Right atrium auricular region (tissue), 2 donors: ENCODE results near the gene CXCL5. TPM values are rescaled to one million over a fixed set of nuclear protein-coding genes. Genes with fewer than 3 reads are reported as not detected.

Experiments
- DNase-seq: peaks from one replicate; pipeline ENCODE4 v3.0.0-alpha.2; 2019; ENCODE audit warnings: low spot score
- H3K27ac ChIP-seq, 2 donors: fragments of 200-600 bp; sonication (generic); 1 replicate in 1 of 2; 2 replicates in 1 of 2; pipeline ENCODE4 v1.5.1; 2016 to 2019
- H3K27me3 ChIP-seq, 2 donors: fragments of 200-600 bp; sonication (generic); one replicate each; pipeline versions ENCODE4 v1.5.1 to v1.6.0; 2017 to 2019
- H3K36me3 ChIP-seq: fragments of 200-600 bp; sonication (generic); one replicate; pipeline ENCODE4 v1.5.1; 2016
- H3K4me1 ChIP-seq, 2 donors: fragments of 200-600 bp; sonication (generic); one replicate each; pipeline versions ENCODE4 v1.5.1 to v1.6.0; 2017 to 2019
- H3K4me3 ChIP-seq, 2 donors: fragments of 200-600 bp; sonication (generic); 1 replicate in 1 of 2; 2 replicates in 1 of 2; pipeline ENCODE4 v1.5.1; 2017 to 2019; ENCODE audit warnings: mild to moderate bottlenecking in 1 of 2, moderate library complexity in 1 of 2
- H3K9me3 ChIP-seq, 2 donors: fragments of 200-600 bp; sonication (generic); one replicate each; pipeline ENCODE4 v1.5.1; 2019
- total RNA-seq, 2 donors: library from RNA; depleted of rRNA; stranded (reverse); fragments of >200 nt; gene quantifications; one replicate each; pipeline ENCODE4 v1.1.0, GENCODE V29; 2016
- TF ChIP-seq, protein P1 (sequence below), 2 donors: fragments of 200-600 bp; sonication (generic); IDR thresholded peaks; one replicate each; pipeline ENCODE4 v1.5.1; 2019; ENCODE audit warnings: antibody characterized with exemption in 2 of 2

Gene CXCL5
- total RNA-seq, 2 donors from 2014 or later: not detected

DNA sequence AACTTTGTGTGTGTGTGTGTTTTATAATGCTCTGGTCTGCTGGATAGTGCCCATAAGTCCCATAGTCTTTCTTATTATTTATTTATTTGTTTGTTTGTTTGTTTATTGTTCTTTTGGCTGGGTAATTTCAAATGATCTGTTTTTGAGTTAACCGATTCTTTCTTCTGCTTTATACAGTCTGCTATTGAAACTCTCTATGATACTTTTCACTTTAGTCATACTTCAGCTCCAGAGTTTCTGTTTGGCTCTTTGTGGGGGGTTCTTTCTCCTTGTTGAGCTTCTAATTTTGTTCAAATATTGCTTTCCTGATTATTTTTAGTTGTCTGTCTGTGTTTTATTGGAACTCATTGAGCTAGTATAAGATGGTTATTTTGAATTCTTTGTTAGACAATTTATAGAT, 30.0 kb upstream of the CXCL5 start:
- Histone ChIP-seq H3K27ac (no peak overlapping the region), H3K4me3 (no peak overlapping the region), H3K36me3 (no peaks in the 10 kb centered on the region), H3K9me3 (peaks cover 0 to 15% of the 10 kb centered on the region in 2 donors), H3K27me3 (no peaks in the 10 kb centered on the region), H3K4me1 (no peaks in the 10 kb centered on the region)
- DNase-seq: no peak
- TF ChIP-seq, protein P1, sequence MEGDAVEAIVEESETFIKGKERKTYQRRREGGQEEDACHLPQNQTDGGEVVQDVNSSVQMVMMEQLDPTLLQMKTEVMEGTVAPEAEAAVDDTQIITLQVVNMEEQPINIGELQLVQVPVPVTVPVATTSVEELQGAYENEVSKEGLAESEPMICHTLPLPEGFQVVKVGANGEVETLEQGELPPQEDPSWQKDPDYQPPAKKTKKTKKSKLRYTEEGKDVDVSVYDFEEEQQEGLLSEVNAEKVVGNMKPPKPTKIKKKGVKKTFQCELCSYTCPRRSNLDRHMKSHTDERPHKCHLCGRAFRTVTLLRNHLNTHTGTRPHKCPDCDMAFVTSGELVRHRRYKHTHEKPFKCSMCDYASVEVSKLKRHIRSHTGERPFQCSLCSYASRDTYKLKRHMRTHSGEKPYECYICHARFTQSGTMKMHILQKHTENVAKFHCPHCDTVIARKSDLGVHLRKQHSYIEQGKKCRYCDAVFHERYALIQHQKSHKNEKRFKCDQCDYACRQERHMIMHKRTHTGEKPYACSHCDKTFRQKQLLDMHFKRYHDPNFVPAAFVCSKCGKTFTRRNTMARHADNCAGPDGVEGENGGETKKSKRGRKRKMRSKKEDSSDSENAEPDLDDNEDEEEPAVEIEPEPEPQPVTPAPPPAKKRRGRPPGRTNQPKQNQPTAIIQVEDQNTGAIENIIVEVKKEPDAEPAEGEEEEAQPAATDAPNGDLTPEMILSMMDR (IDR thresholded peaks at IDR 0.05): no peak

DNA sequence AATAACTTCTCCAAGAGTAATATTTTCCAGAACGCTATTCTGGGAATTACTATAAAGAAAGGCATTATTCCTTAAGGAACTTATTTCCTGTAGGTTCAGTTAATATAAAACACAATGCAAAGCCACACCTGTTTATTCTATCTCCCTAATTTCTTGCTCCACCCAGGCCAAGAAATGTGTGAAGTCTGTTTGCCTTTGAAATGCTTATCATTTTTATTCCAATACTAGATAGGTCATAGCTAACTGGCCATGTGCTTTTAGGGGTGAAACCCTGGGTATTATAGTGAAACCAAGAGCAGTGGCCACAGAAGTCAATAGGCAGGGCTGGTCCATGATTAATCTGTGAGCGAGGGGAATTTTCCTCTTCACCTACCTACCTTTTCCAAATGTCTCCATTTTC, 25.2 kb upstream of the CXCL5 start:
- no peaks in the 10 kb centered on the region for H3K4me1 ChIP-seq
- no peak for DNase-seq
- H3K4me3 ChIP-seq: no peak overlapping the region
- H3K9me3 ChIP-seq: peaks cover 0 to 13% of the 10 kb centered on the region in 2 donors
- H3K27ac ChIP-seq: no peak overlapping the region
- TF ChIP-seq, protein P1 (IDR thresholded peaks at IDR 0.05): no peak
- no peaks in the 10 kb centered on the region for H3K27me3 ChIP-seq
- H3K36me3 ChIP-seq: no peaks in the 10 kb centered on the region

DNA sequence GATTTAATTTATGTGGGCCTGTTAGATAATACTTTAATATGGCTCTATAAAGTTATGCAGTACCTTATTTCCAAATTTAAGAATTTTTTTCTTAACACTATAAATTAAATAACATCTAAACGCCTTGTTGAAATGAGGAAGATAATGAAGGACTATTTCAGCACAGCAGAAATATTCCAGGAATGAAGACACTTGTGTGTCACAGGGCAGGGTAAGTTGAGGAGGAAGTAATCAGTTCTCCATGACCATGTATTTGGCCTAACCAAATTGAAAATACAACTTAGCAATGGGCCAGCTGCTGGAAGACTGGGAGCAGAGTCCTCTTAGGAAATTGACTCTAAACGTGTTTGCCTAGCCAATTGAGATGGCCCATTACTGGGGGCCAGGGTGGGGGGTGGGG, 23.1 kb upstream of the CXCL5 start:
- Histone ChIP-seq H3K36me3 (no peaks in the 10 kb centered on the region), H3K4me1 (no peaks in the 10 kb centered on the region), H3K27me3 (no peaks in the 10 kb centered on the region), H3K4me3 (no peak overlapping the region), H3K27ac (no peak overlapping the region), H3K9me3 (peaks cover 0 to 7% of the 10 kb centered on the region in 2 donors)
- no peak for DNase-seq
- TF ChIP-seq, protein P1 (IDR thresholded peaks at IDR 0.05): no peak

DNA sequence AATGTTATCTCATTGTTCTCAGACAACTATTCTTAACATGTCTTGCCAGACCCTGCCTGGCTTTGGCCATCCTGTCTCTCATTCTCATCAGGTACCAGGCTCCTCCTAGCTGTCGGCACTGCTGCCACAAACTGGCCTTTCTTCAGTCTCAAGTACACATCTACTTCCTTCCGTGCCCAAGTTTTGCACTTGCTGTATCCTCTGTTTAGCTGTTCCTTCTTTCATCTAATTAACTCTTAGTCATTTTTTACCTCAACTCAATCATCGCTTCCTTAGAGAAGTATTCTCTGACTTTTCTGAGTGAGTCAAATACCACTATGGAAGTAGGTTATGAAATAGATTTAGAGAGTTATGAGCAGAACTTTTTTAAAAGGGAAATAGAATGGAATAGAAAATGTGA, 20.3 kb upstream of the CXCL5 start:
- no peak for DNase-seq
- Histone ChIP-seq H3K4me3 (no peak overlapping the region), H3K27me3 (no peaks in the 10 kb centered on the region), H3K9me3 (no peaks in the 10 kb centered on the region), H3K4me1 (no peaks in the 10 kb centered on the region), H3K36me3 (no peaks in the 10 kb centered on the region), H3K27ac (no peak overlapping the region)
- TF ChIP-seq, protein P1 (IDR thresholded peaks at IDR 0.05): no peak

DNA sequence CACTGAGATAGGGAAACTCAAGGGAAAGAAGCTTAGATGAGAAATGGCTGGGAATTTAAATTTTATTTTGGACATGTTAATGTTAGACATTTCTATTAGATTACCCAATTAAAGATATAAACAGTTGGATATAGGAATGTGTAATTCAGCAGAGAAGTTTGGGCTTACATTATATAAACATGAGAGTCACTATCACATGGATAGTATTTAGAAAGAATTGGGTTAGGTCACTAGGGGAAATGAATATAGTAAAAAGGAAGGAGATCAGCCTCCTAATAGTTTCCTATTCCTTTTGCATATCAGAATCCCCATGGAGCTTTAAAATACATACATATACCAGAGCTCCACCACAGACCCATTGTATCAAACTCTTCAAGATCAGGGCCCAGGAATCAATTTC, 19.6 kb upstream of the CXCL5 start:
- TF ChIP-seq, protein P1 (IDR thresholded peaks at IDR 0.05): no peak
- H3K27me3 ChIP-seq: no peaks in the 10 kb centered on the region
- H3K4me1 ChIP-seq: no peaks in the 10 kb centered on the region
- H3K36me3 ChIP-seq: no peaks in the 10 kb centered on the region
- H3K4me3 ChIP-seq: no peak overlapping the region
- DNase-seq: no peak
- H3K27ac ChIP-seq: no peak overlapping the region
- H3K9me3 ChIP-seq: no peaks in the 10 kb centered on the region

DNA sequence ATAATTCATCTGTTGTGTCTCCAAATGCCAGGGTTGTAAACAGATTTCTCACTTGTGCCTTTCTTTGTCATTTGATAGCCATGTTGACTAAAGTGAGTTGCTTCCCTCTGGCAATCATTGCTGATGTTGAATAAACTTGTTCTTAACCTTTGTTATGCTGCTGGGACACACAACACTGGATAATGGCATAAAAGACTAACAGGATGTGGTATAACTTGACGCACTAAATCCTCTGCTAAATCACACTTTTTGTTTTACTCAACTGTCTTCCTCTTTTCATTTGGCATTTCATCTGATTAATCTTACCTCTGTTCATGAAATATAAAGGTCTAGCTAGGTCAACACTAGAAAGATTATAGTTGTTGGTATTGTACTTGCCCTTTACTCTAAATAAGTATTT, 17.6 kb upstream of the CXCL5 start:
- no peak for DNase-seq
- Histone ChIP-seq H3K4me3 (no peak overlapping the region), H3K36me3 (no peaks in the 10 kb centered on the region), H3K9me3 (no peaks in the 10 kb centered on the region), H3K4me1 (no peaks in the 10 kb centered on the region), H3K27ac (no peak overlapping the region), H3K27me3 (no peaks in the 10 kb centered on the region)
- TF ChIP-seq, protein P1 (IDR thresholded peaks at IDR 0.05): no peak
